Astrocyte (in vitro differentiated cells and primary cell): ENCODE data around the gene SREBF1. TPM values are rescaled to one million over a fixed set of nuclear protein-coding genes. Genes with fewer than 3 reads are reported as not detected.

Experiments
- DNase-seq: peaks from one replicate; pipeline ENCODE4 v3.0.0-alpha.2; 2010; ENCODE audit warnings: low read depth
- FAIRE-seq: peaks from 2 replicates; lab custom pipeline; 2011; peaks lifted over from hg19 to GRCh38; lab: Jason Lieb, UNC
- H2AFZ ChIP-seq: 2 replicates; pipeline ENCODE4 v1.6.0; 2012; ENCODE audit warnings: low read depth, low read length, inconsistent platforms
- H3K27ac ChIP-seq: 2 replicates; pipeline ENCODE4 v1.5.1; 2011; ENCODE audit warnings: low read depth, low read length, inconsistent platforms
- H3K27me3 ChIP-seq: 2 replicates; pipeline ENCODE4 v1.6.0; 2011; ENCODE audit warnings: low read length, inconsistent platforms; ENCODE audit not compliant: insufficient read depth
- H3K36me3 ChIP-seq: 2 replicates; pipeline ENCODE4 v1.5.1; 2011; ENCODE audit warnings: low read length, inconsistent platforms; ENCODE audit not compliant: insufficient read depth
- H3K4me1 ChIP-seq: 2 replicates; pipeline ENCODE4 v1.5.1; 2011; ENCODE audit warnings: low read length, inconsistent platforms; ENCODE audit not compliant: insufficient read depth
- H3K4me2 ChIP-seq: 2 replicates; pipeline ENCODE4 v1.6.0; 2012; ENCODE audit warnings: low read length, inconsistent platforms
- H3K4me3 ChIP-seq: 2 replicates; pipeline ENCODE4 v1.5.1; 2011; ENCODE audit warnings: low read depth, mild to moderate bottlenecking, low read length, inconsistent platforms; ENCODE audit not compliant: insufficient read depth
- H3K79me2 ChIP-seq: 2 replicates; pipeline ENCODE4 v1.6.0; 2012; ENCODE audit warnings: mild to moderate bottlenecking, low read length, inconsistent platforms; ENCODE audit not compliant: insufficient read depth
- H3K9ac ChIP-seq: 2 replicates; pipeline ENCODE4 v1.6.0; 2012; ENCODE audit warnings: mild to moderate bottlenecking, low read length, inconsistent platforms
- H3K9me3 ChIP-seq: 2 replicates; pipeline ENCODE4 v1.5.1; 2012; ENCODE audit warnings: low read depth, mild to moderate bottlenecking, low read length, inconsistent platforms; ENCODE audit not compliant: insufficient read depth
- H4K20me1 ChIP-seq: 2 replicates; pipeline ENCODE4 v1.6.0; 2012; ENCODE audit warnings: low read length, inconsistent platforms; ENCODE audit not compliant: insufficient read depth
- H3K27ac Mint-ChIP-seq: one replicate; pipeline ENCODE4 v1.8.0; 2021; ENCODE audit warnings: mild to moderate bottlenecking, mixed read lengths; ENCODE audit not compliant: unreplicated experiment
- H3K27me3 Mint-ChIP-seq: one replicate; pipeline ENCODE4 v1.8.0; 2021; ENCODE audit warnings: low read depth, mixed read lengths; ENCODE audit not compliant: unreplicated experiment
- H3K36me3 Mint-ChIP-seq: one replicate; pipeline ENCODE4 v1.8.0; 2021; ENCODE audit warnings: low read depth, mixed read lengths; ENCODE audit not compliant: unreplicated experiment
- H3K4me1 Mint-ChIP-seq: one replicate; pipeline ENCODE4 v1.8.0; 2021; ENCODE audit warnings: low read depth, mixed read lengths; ENCODE audit not compliant: unreplicated experiment
- H3K4me3 Mint-ChIP-seq: one replicate; pipeline ENCODE4 v1.8.0; 2021; ENCODE audit warnings: mild to moderate bottlenecking, moderate library complexity, mixed read lengths; ENCODE audit not compliant: unreplicated experiment
- H3K9me3 Mint-ChIP-seq: one replicate; pipeline ENCODE4 v1.8.0; 2021; ENCODE audit warnings: mild to moderate bottlenecking, mixed read lengths; ENCODE audit not compliant: unreplicated experiment
- EZH2 ChIP-seq: IDR thresholded peaks from 2 replicates; pipeline ENCODE4 v1.6.1; 2012; ENCODE audit warnings: mild to moderate bottlenecking, low read length, inconsistent platforms; ENCODE audit not compliant: insufficient read depth
- total RNA-seq: library from RNA; stranded (reverse); gene quantifications from 2 replicates; pipeline ENCODE4 v1.2.1, GENCODE V29; 2021
- TF ChIP-seq, protein P1 (sequence below): IDR thresholded peaks from 2 replicates; pipeline ENCODE4 v1.5.1; 2011; ENCODE audit warnings: low read depth, mild to moderate bottlenecking, inconsistent platforms, low read length, moderate library complexity; ENCODE audit not compliant: insufficient read depth

Gene SREBF1
- total RNA-seq, 1 donor from 2014 or later, result 65.6 TPM

DNA sequence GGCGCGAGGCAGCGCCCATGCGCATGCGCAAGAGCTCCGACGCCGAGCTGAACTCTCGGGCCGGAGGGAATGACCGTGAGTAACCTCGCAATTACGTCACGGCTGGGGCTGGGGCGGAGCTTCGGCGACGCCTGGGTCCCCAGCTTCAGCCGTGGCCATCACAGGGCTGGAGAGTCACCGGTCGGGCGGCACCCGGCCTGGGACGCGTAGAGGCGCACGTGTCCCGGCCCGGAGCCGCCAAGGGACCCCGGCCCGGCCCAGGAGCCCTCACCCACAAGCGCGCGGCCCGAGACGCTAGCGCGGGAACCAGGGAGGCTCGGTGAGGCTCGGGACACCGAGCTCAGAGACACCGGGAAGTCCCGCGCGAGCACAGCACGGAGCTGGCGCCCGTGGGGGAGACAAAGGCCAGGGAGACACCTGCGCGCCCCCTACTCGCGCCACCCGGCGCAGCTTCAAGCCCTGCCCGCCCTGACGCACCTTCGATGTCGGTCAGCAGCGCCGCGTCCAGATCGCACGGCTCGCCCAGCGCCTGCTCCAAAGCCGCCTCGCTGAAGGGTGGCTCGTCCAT is 452 bp downstream of the SREBF1 start:
- Histone ChIP-seq H2AFZ (peak overlapping the region; percentile 74), H3K27me3 (no peaks in the 10 kb centered on the region), H3K4me3 (peak overlapping the region; percentile 83), H3K4me1 (peaks cover 53% of the 10 kb centered on the region), H3K36me3 (no peaks in the 10 kb centered on the region), H3K27ac (peak overlapping the region; percentile 99), H3K79me2 (peaks cover 51% of the 10 kb centered on the region), H3K9ac (peak overlapping the region; percentile 99), H3K9me3 (no peaks in the 10 kb centered on the region), H4K20me1 (peaks cover 38% of the 10 kb centered on the region), H3K4me2 (peak overlapping the region; percentile 97)
- DNase-seq, result peak; percentile 76
- Mint-ChIP-seq H3K4me1 (peaks cover 34% of the 10 kb centered on the region), H3K36me3 (peaks cover 12% of the 10 kb centered on the region), H3K27me3 (no peaks in the 10 kb centered on the region), H3K4me3 (peak overlapping the region; percentile 94), H3K9me3 (no peaks in the 10 kb centered on the region), H3K27ac (peak overlapping the region; percentile 97)
- peak; percentile 56 for FAIRE-seq
- TF ChIP-seq EZH2, result no peak
- TF ChIP-seq, protein P1, sequence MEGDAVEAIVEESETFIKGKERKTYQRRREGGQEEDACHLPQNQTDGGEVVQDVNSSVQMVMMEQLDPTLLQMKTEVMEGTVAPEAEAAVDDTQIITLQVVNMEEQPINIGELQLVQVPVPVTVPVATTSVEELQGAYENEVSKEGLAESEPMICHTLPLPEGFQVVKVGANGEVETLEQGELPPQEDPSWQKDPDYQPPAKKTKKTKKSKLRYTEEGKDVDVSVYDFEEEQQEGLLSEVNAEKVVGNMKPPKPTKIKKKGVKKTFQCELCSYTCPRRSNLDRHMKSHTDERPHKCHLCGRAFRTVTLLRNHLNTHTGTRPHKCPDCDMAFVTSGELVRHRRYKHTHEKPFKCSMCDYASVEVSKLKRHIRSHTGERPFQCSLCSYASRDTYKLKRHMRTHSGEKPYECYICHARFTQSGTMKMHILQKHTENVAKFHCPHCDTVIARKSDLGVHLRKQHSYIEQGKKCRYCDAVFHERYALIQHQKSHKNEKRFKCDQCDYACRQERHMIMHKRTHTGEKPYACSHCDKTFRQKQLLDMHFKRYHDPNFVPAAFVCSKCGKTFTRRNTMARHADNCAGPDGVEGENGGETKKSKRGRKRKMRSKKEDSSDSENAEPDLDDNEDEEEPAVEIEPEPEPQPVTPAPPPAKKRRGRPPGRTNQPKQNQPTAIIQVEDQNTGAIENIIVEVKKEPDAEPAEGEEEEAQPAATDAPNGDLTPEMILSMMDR, result no peak

DNA sequence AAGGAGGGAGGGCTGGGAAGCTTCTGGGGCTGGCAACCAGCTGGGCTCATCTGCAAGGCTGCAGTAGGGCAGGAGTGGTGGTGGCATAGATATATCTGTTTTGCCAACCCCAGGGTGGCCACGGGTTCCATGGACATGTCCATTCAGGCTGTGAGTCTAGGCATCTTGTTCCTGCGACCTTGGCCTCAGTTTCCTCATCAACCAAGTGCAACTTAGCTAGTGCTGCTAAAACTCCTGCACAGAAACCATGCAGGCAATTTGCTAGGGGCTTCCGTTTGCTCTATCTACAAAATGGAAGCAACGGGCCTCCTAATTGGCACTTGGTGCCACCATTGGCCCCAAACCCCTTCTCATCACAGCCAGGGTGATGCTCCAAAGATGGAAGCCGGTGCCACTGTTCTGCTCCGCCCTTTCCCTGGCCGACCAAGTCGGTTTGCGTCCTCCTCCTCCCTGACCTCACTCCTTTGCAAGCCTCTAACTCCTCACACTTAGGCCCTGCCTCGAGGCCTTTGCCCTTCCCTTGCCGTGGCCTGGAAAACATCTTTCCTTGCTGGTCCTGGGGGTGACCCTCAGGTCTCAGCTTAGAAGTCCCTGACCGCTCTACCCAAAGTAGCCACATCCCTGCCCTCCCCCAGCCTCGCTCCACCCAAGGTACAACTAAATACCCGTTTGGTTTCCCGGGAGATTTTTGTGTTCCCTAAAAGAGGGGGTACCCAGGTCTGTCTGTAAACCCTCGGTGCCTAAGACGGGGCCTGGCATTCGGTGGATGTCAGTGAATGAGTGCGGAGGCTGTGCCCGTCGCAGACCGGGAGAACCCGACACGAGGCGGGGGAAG is 1.2 kb downstream of the SREBF1 start:
- peak overlapping the region; percentile 97 for H3K27ac Mint-ChIP-seq
- H3K4me1 Mint-ChIP-seq, result peaks cover 29% of the 10 kb centered on the region
- peak overlapping the region; percentile 94 for H3K4me3 Mint-ChIP-seq
- H3K36me3 Mint-ChIP-seq, result peaks cover 13% of the 10 kb centered on the region
- Histone ChIP-seq H3K9ac (peak overlapping the region; percentile 99), H3K79me2 (peaks cover 58% of the 10 kb centered on the region), H4K20me1 (peaks cover 45% of the 10 kb centered on the region), H3K4me3 (peak overlapping the region; percentile 83), H3K27me3 (no peaks in the 10 kb centered on the region), H3K9me3 (no peaks in the 10 kb centered on the region), H3K4me1 (peaks cover 48% of the 10 kb centered on the region), H2AFZ (peak overlapping the region; percentile 74), H3K27ac (peak overlapping the region; percentile 99), H3K36me3 (no peaks in the 10 kb centered on the region), H3K4me2 (peak overlapping the region; percentile 97)
- no peak for FAIRE-seq
- DNase-seq, result no peak
- H3K27me3 Mint-ChIP-seq, result no peaks in the 10 kb centered on the region
- no peaks in the 10 kb centered on the region for H3K9me3 Mint-ChIP-seq
- TF ChIP-seq, protein P1, result no peak
- TF ChIP-seq EZH2, result no peak
